HEK293 (cell line): ENCODE data around the gene FAM8A1.

Experiments
- CTCF ChIA-PET: fragments of 350-600 bp; formaldehyde crosslinking; extraction: SDS; loops from one replicate; lab custom pipeline; 2021; ENCODE audit warnings: antibody characterized with exemption; lab: Yijun Ruan, JAX
- POLR2A ChIA-PET: fragments of 300-600 bp; formaldehyde crosslinking; extraction: SDS; loops from one replicate; lab custom pipeline; 2020; ENCODE audit warnings: antibody characterized with exemption, inconsistent platforms; lab: Yijun Ruan, JAX
- H3K27ac ChIP-seq: fragments of 200-500 bp; sonication (Bioruptor generic); 2 replicates; pipeline ENCODE4 v1.5.1; 2014; ENCODE audit warnings: low read depth, low read length, control low read depth, inconsistent platforms; ENCODE audit errors: extremely low read depth
- H3K36me3 ChIP-seq, 2 experiments: fragments of 200-500 bp in 1 of 2; sonication (Bioruptor generic) in 1 of 2; 1 replicate in 1 of 2; 2 replicates in 1 of 2; pipeline ENCODE4 v1.5.1; 2014 to 2017; ENCODE audit warnings: inconsistent platforms in 2 of 2, low read length in 2 of 2; ENCODE audit not compliant: control insufficient read depth in 2 of 2, insufficient read depth in 1 of 2
- H3K4me1 ChIP-seq: fragments of 200-500 bp; sonication (Bioruptor generic); 2 replicates; pipeline ENCODE4 v1.5.1; 2014; ENCODE audit warnings: mild to moderate bottlenecking, low read length, inconsistent platforms; ENCODE audit not compliant: control insufficient read depth, insufficient read depth
- H3K4me3 ChIP-seq: 2 replicates; pipeline ENCODE4 v1.5.1; 2011; ENCODE audit warnings: low read depth, mild to moderate bottlenecking, control low read depth, low read length, moderate library complexity
- H3K9me3 ChIP-seq: fragments of 200-500 bp; sonication (Bioruptor generic); 2 replicates; pipeline ENCODE4 v1.5.1; 2014; ENCODE audit warnings: low read depth, low read length, inconsistent platforms; ENCODE audit not compliant: control insufficient read depth, insufficient read depth
- GLIS2 ChIP-seq: fragments of 450-650 bp; formaldehyde crosslinking; IDR thresholded peaks from 2 replicates; pipeline ENCODE4 v1.5.1; 2016; ENCODE audit warnings: missing biosample characterization, missing genetic modification characterization
- KLF7 ChIP-seq: fragments of 450-650 bp; formaldehyde crosslinking; IDR thresholded peaks from 2 replicates; pipeline ENCODE4 v1.5.1; 2016; ENCODE audit warnings: missing biosample characterization, missing genetic modification characterization, borderline replicate concordance
- KLF9 ChIP-seq: fragments of 450-650 bp; formaldehyde crosslinking; IDR thresholded peaks from 2 replicates; pipeline ENCODE4 v1.5.1; 2016; ENCODE audit warnings: missing biosample characterization, missing genetic modification characterization, low read depth
- PRDM1 ChIP-seq: fragments of 450-650 bp; formaldehyde crosslinking; IDR thresholded peaks from 2 replicates; pipeline ENCODE4; 2016; ENCODE audit warnings: missing biosample characterization, missing genetic modification characterization
- TRIM28 ChIP-seq: IDR thresholded peaks from 2 replicates; pipeline ENCODE4 v1.6.1; 2011; ENCODE audit warnings: low read length, control low read depth, borderline replicate concordance
- YY2 ChIP-seq: fragments of 450-650 bp; formaldehyde crosslinking; IDR thresholded peaks from 2 replicates; pipeline ENCODE4 v1.5.1; 2016; ENCODE audit warnings: missing biosample characterization, missing genetic modification characterization
- ZNF133 ChIP-seq: fragments of 450-650 bp; formaldehyde crosslinking; IDR thresholded peaks from 2 replicates; pipeline ENCODE4 v1.5.1; 2016; ENCODE audit warnings: missing biosample characterization, missing genetic modification characterization
- ZNF169 ChIP-seq: fragments of 450-650 bp; formaldehyde crosslinking; IDR thresholded peaks from 2 replicates; pipeline ENCODE4 v1.5.1; 2016; ENCODE audit warnings: missing biosample characterization, missing genetic modification characterization
- ZNF202 ChIP-seq: fragments of 450-650 bp; formaldehyde crosslinking; IDR thresholded peaks from 2 replicates; pipeline ENCODE4 v1.5.1; 2016; ENCODE audit warnings: missing biosample characterization, missing genetic modification characterization, borderline replicate concordance
- ZNF214 ChIP-seq: fragments of 450-650 bp; formaldehyde crosslinking; IDR thresholded peaks from 2 replicates; pipeline ENCODE4 v1.5.1; 2017; ENCODE audit warnings: missing biosample characterization, mild to moderate bottlenecking, missing genetic modification characterization, borderline replicate concordance
- ZNF239 ChIP-seq: fragments of 450-650 bp; formaldehyde crosslinking; IDR thresholded peaks from 2 replicates; pipeline ENCODE4 v1.5.1; 2016; ENCODE audit warnings: missing biosample characterization, missing genetic modification characterization
- ZNF274 ChIP-seq, 2 experiments: fragments of 200-500 bp in 1 of 2; fragments of 450-650 bp in 1 of 2; sonication (Bioruptor generic) in 1 of 2; formaldehyde crosslinking in 1 of 2; IDR thresholded peaks; 2 replicates each; pipeline versions ENCODE4 v1.5.1 to v1.6.1; 2014 to 2016; ENCODE audit warnings: borderline replicate concordance in 1 of 2, inconsistent platforms in 1 of 2, low read length in 1 of 2, missing biosample characterization in 1 of 2, missing genetic modification characterization in 1 of 2
- ZNF366 ChIP-seq: fragments of 450-650 bp; formaldehyde crosslinking; conservative IDR thresholded peaks from 2 replicates; pipeline ENCODE4 v1.5.1; 2016; ENCODE audit warnings: missing biosample characterization, missing genetic modification characterization
- ZNF423 ChIP-seq: fragments of 450-650 bp; formaldehyde crosslinking; IDR thresholded peaks from 2 replicates; pipeline ENCODE4 v1.5.1; 2016; ENCODE audit warnings: missing biosample characterization, missing genetic modification characterization
- ZNF433 ChIP-seq: fragments of 450-650 bp; formaldehyde crosslinking; IDR thresholded peaks from 2 replicates; pipeline ENCODE4 v1.5.1; 2016; ENCODE audit warnings: missing biosample characterization, missing genetic modification characterization, low read depth
- ZNF645 ChIP-seq: fragments of 450-650 bp; formaldehyde crosslinking; IDR thresholded peaks from 2 replicates; pipeline ENCODE4; 2016; ENCODE audit warnings: missing biosample characterization, missing genetic modification characterization
- TF ChIP-seq, protein P1 (sequence below): fragments of 450-650 bp; formaldehyde crosslinking; IDR thresholded peaks from 2 replicates; pipeline ENCODE4 v1.5.1; 2016; ENCODE audit warnings: missing biosample characterization, missing genetic modification characterization
- TF ChIP-seq, protein P2 (sequence below): fragments of 450-650 bp; formaldehyde crosslinking; IDR thresholded peaks from 2 replicates; pipeline ENCODE4 v1.5.1; 2016; ENCODE audit warnings: missing biosample characterization, missing genetic modification characterization
- TF ChIP-seq, protein P3 (sequence below): fragments of 450-650 bp; IDR thresholded peaks from 2 replicates; pipeline ENCODE4 v1.5.1; 2018; ENCODE audit warnings: missing biosample characterization, mild to moderate bottlenecking, missing genetic modification characterization

Gene FAM8A1

GRCh38 chr6:17632934-17633333 lies 32.8 kb downstream of the FAM8A1 start (continued):
- TF ChIP-seq, protein P1, sequence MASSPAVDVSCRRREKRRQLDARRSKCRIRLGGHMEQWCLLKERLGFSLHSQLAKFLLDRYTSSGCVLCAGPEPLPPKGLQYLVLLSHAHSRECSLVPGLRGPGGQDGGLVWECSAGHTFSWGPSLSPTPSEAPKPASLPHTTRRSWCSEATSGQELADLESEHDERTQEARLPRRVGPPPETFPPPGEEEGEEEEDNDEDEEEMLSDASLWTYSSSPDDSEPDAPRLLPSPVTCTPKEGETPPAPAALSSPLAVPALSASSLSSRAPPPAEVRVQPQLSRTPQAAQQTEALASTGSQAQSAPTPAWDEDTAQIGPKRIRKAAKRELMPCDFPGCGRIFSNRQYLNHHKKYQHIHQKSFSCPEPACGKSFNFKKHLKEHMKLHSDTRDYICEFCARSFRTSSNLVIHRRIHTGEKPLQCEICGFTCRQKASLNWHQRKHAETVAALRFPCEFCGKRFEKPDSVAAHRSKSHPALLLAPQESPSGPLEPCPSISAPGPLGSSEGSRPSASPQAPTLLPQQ (tag by site-specific recombination): no peak
- TF ChIP-seq ZNF133 (tag by site-specific recombination) (no peak), ZNF239 (tag by site-specific recombination) (no peak), ZNF169 (tag by site-specific recombination) (no peak), ZNF433 (tag by site-specific recombination) (no peak), KLF7 (no peak)
- TF ChIP-seq, protein P2, sequence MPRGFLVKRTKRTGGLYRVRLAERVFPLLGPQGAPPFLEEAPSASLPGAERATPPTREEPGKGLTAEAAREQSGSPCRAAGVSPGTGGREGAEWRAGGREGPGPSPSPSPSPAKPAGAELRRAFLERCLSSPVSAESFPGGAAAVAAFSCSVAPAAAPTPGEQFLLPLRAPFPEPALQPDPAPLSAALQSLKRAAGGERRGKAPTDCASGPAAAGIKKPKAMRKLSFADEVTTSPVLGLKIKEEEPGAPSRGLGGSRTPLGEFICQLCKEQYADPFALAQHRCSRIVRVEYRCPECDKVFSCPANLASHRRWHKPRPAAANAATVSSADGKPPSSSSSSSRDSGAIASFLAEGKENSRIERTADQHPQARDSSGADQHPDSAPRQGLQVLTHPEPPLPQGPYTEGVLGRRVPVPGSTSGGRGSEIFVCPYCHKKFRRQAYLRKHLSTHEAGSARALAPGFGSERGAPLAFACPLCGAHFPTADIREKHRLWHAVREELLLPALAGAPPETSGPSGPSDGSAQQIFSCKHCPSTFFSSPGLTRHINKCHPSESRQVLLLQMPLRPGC (tag by site-specific recombination): no peak
- TF ChIP-seq, all 188 proteins: peak for 0

DNA sequence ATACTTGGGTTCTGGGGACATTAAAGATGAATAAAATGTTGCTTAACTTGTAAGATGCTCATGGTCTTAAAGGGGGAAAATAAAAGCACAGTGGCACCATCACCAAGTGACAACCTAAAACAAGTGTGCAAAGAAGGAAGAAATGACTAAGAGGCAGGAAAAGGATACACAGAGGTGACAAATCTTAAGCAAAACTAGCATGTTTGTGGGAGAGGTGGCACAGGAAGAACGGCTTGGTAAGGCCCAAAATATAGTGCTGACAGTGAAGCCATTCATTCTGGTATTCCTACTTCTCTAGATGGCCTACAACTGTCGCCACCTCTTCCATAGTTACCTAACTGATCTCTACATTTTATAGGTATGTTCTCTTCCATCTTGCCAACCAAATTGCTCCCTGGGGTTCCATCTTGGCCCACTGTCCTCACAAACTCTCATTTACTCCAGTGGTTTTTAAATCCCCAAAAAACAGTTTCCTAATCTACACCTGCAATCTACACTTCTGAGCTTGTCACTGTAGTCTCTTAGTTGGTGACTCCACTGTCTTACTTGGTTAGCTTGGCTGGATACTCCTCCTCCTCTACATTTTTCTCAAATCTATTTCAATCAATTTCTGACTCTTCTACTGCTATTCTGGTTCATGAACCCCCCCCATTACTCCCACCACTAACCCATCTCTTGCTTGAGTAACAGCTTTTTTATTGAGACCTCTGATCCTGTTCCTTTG lies 33.5 kb downstream of the FAM8A1 start:
- H3K9me3 ChIP-seq: no peaks in the 10 kb centered on the region
- TF ChIP-seq ZNF274 (IDR thresholded peaks at IDR 0.05; ENCODE audit: low read length): no peak
- no peak for TF ChIP-seq ZNF274 (tag by site-specific recombination; IDR thresholded peaks at IDR 0.05; ENCODE audit: borderline replicate concordance)
- TF ChIP-seq ZNF169 (tag by site-specific recombination): no peak
- no peak for TF ChIP-seq PRDM1 (tag by site-specific recombination)
- TF ChIP-seq YY2 (tag by site-specific recombination): no peak
- TF ChIP-seq, protein P3, sequence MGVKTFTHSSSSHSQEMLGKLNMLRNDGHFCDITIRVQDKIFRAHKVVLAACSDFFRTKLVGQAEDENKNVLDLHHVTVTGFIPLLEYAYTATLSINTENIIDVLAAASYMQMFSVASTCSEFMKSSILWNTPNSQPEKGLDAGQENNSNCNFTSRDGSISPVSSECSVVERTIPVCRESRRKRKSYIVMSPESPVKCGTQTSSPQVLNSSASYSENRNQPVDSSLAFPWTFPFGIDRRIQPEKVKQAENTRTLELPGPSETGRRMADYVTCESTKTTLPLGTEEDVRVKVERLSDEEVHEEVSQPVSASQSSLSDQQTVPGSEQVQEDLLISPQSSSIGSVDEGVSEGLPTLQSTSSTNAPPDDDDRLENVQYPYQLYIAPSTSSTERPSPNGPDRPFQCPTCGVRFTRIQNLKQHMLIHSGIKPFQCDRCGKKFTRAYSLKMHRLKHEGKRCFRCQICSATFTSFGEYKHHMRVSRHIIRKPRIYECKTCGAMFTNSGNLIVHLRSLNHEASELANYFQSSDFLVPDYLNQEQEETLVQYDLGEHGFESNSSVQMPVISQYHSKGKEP (tag by site-specific recombination): no peak
- TF ChIP-seq ZNF366 (tag by site-specific recombination): no peak
- no peak for TF ChIP-seq ZNF423 (tag by site-specific recombination)
- TF ChIP-seq ZNF214 (tag by site-specific recombination): no peak
- no peak for TF ChIP-seq ZNF645
- TF ChIP-seq KLF9: no peak
- no peak for TF ChIP-seq GLIS2 (tag by site-specific recombination)
- no peak for TF ChIP-seq ZNF202
- no peak for TF ChIP-seq TRIM28
- peaks cover 10% of the 10 kb centered on the region; the same call in 1 of the 2 replicates for H3K4me1 ChIP-seq
- H3K4me3 ChIP-seq: no peak overlapping the region
- peaks cover 44 to 87% of the 10 kb centered on the region in 2 experiments for H3K36me3 ChIP-seq
- CTCF ChIA-PET: interaction anchor here (0.5 to 0.9 kb wide), 2 partner anchors 170 to 439 kb away, joined by 3 to 5 read pairs; no protein-coding TSS in a partner anchor
- no peak overlapping the region for H3K27ac ChIP-seq
- POLR2A ChIA-PET: no interaction called here
